HG03565 (cell line): ENCODE measurements around the gene CAB39.

Experiments used
- ATAC-seq: cut with Tn5 transposase; IDR thresholded peaks from one replicate; pipeline ENCODE4 v1.9.1; 2021; ENCODE audit warnings: mild to moderate bottlenecking, moderate library complexity; ENCODE audit not compliant: unreplicated experiment

Gene CAB39

DNA sequence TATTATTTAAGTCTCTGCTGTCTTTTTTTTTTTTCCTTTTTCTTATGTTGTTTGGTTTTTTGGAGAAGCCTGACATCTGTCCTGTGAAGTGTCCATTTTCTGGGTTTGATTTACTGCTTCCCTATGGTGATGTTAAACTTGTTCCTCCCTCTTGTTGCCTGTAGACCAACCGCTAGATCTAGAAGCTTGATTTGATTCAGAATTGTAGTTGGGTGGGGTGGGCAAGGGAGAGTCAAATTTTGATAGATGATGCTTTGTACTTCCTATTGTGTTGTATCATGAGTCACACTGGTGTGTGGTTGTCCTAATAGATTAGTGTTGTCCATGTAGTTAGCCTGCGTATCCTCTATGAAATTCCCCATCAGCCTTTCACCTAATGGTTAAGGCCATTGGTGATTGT lies 35.4 kb downstream of the CAB39 start:
- ATAC-seq = no peak

DNA sequence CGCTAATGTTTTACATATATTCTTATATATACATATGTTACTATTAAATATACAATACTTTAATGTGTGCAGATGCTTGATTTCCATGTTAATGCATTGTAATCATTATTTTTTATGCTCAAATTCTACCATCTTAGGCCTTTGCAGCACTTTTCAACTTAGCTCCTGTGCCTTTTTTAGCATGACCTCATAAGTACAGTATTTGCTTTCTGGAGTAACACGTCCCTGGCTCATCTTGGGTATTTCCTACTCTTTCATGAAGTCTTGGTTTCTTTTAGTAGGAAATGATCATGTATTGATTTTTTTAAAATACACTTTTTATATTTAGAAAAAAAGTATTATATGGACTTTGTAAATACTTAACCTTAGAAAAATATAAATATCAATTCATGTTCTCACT lies 36.5 kb downstream of the CAB39 start:
- no peak for ATAC-seq

DNA sequence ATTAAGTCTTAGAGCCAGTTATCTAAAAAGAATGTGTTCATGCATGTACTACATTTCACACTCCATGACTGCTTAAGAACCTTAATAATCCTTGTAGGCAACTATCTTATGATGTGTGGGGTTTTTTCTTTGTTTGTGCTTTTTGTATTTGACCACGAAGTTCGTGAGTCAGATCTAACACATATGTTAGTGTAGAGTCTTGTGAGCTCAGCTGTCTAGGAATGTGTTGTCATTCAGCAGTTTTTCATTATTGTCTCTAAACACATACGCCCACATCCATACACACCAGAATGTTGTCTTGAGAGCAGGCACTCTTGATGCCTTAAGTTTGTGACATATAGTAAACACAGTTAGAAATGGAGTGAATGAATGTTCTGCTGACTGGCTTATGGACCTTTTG lies 38.4 kb downstream of the CAB39 start:
- no peak for ATAC-seq

DNA sequence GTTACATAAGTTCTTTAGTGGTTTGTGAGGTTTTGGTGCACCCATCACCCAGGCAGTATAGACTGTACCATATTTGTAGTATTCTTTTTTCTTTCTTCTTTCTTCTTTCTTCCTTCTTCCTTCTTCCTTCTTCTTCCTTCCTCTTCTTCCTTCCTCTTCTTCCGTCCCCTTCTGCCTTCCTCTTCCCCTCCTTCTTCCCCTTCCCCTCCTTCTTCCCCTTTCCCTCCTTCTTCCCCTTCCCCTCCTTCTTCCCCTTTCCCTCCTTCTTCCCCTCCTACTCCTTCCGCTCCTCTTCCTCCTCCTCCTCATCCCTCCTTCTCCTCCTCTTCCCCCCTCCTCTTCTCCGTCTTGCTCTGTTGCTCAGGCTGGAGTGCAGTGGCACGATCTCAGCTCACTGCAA lies 41.6 kb downstream of the CAB39 start:
- no peak for ATAC-seq

DNA sequence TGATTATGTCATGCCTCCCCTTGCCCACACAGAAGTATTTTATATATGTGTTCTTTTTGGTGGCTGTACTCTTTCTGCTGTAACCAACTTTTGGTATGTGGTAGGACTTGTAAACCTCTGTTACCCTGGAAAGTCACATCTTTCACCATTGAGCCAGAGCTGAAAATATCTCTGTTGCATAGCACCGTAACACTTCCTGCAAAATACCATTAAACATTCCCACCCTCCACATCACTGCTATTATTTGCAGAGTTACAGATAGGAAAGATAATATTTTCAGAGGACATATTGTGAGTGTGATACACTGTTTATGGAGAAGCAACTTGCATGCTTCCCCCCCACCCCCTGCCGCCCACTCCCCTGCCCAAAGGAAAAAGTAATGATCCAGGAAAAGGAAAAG lies 44.8 kb downstream of the CAB39 start:
- no peak for ATAC-seq

DNA sequence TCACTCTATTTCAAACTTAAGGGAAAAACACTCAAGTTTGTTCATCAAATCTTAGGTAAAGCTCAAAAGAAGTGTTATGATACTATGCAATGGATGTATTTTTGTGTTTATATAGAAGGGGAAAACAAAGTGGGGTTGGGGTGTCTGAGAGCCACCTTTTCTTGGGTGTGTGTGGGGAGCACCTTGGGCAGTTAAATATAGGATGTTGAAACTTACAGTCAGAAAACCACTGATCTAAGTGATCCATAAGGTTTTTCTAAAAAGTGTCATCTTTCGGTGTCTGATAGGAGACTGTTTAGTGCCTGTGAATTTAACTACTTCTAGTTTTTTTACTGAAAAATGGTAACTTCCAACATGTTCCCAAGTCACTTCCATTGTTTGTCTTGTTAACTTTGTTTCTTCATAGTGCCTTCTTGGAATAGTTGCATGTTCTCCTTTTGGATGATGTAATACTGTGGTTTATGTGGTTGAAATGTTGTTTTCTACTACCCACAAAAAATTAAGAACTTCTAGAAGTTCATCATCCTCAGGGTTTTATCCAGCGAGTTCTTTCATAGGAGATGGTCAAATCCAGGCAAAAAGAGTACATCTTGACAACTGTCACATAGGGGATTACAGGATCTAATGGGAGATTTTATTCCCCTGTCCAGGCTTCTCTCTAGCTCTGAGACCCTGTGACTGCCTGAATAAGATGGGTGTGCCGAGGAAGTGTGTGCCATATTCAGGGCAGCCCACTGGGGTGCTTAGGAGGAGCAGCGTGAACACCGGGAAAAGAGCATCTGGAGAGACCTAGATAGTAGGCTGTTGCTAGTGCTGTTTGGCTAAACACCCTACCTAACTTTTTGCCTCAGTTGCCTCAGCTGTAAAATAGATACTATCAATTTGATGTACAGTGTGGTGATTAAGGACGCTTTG lies 46.2 kb downstream of the CAB39 start:
- no peak for ATAC-seq

DNA sequence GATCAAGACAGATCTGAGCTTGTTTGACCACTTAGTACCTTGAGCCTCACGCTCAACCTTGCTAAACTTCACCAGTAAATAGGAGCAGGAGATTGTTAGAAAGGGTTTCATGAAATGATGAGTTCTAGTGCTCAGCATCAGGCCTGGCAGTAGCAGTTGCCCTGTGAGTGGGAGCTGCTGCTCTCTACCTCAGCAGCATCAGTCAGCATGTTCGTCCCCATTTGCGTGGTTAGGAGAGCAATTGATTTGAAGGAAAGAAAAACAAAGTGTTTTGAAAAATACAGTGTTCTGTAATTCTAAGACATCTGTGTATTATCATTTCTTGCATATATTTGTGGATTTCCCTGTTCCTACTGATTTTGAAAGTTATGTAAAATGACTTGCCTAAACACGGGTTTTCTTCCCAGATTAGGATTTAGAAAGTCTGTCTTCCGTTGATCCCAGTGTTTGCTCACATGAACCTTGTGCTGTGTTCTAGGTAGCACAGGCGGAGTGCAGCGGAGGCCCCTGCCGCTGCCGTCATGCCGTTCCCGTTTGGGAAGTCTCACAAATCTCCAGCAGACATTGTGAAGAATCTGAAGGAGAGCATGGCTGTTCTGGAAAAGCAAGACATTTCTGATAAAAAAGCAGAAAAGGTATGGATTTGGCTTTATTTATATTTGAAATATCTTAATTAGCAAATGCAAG lies 47.0 kb downstream of the CAB39 start:
- ATAC-seq = no peak

DNA sequence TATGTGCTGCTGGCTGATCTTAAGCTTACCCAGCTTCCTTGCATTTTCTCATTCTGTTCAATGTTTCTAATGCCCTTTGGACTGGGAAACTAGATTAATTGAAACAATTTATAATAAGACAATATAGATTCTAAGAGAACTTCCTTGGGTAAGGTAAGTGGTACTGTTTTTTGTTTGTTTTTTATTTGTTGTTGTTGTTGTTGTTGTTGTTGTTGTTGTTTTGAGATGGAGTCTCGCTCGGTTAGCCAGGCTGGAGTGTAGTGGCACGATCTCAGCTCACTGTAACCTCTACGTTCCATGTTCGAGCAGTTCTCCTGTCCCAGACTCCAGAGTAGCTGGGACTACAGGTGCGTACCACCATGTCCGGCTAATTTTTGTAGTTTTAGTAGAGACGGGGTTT lies 49.1 kb downstream of the CAB39 start:
- ATAC-seq = no peak

DNA sequence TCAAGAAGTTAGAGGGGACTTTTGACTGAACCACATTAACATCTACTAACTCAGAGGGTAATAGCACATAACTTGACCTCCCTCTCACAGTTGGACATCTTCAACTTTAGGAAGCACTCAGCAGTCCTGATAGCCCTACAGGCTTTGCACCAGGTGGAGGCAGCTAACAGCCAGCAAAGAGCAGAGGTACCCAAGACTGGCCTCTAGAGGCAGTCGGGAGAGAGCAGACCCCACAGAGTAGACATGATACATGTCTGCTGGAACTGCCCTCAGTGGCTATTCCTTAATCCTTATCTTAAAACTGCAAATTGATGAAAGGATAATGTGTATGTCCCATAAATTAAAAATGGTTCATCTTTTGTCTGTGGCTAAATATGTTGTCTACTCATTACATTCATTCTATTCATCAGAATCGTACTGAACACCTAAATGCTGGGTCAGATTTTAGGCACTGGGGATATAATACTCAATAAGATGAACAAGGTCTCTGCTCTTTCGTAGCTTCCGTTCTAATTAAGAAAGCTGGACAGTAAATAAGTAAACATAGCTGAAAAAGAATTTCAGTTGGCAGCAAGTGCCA lies 49.8 kb downstream of the CAB39 start:
- ATAC-seq = peak; percentile 78

DNA sequence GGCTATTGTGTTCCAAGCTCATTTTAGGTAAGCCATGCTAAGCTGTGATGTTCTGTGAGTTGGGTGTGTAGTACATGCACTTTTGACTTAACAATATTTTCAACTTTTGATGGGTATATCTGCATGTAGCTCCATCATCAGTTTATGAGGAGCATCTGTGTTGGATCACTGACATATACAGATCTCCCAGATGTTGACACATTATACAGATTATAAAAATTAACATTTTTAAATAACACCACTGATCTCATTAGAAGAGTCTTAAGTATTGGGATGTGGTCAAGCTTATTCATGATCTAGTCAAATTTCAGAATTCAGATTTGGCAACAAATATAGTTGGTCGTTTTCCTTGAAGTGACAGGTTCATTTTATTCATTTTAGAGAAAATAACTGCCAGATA lies 51.7 kb downstream of the CAB39 start:
- no peak for ATAC-seq

DNA sequence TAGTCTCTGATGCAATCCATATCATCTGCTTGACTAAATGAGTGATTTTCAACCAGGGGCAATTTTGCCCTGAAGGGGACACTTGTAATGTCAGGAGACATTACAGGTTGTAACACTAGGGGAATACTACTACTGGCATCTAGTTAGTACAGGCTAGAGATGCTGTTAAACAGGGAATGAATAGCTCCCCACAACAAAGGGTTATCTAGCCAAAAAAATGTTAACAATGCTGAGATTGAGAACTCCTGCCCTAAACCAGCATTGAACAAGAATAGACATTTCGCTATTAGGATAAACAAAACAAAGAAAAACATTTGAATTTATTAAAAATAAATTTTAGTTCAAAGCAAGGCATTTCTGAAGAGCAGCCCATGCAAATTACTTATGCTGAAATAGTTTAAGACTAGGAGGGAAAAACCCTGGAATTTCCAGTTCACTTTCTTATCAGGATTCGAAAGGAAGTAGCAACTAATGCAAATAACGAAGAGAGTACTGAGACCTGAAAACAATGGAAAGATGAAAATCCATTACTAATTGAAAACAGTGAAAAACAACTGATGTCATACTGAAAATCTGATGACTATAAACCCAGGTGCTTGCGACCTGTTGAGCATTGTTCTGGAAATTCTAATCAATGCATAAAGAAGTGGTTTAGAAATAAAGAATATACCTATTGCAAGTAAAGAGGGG lies 53.1 kb downstream of the CAB39 start:
- ATAC-seq = no peak

DNA sequence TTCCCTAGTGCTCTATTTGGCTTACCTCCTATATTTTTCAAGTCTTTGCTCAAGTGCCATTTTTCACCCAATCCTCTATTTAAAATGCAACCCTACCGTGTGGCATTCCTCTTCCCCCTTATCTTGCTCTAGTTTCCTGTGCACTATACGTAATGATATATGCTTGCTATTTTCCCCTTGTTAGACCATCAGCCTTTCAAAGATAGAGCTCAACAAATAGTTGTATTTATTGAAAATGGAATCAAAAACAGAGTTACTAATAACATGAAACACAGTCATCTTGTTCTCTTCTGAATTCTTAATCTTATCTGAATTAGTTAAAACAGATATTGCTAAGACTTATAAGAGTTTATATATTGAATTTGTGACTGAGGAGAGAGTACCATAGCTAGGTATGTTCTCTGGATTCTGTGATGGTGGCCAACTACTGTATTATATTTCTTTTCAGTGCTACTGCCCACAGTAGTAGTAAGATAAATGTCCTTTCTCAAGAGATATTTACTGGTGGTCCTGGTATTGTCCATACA lies 55.3 kb downstream of the CAB39 start:
- ATAC-seq = no peak

DNA sequence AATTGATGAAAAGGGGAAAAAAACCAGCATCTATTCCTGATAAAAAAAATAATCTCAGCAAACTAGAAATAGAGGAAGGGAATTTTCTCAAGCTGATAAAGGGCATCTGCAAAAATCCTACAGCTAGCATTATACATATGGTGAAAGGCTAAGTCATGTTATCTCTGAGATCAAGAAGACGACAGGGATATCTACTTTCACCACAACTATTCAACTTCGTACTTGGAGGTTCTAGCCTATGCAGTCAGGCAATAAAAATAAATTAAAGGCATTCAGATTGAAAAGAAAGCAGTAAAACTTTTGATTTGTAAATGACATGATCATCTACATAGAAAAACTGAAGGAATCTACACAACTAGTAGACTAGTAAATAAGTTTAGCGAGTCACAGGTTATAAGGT lies 58.2 kb downstream of the CAB39 start:
- no peak for ATAC-seq

DNA sequence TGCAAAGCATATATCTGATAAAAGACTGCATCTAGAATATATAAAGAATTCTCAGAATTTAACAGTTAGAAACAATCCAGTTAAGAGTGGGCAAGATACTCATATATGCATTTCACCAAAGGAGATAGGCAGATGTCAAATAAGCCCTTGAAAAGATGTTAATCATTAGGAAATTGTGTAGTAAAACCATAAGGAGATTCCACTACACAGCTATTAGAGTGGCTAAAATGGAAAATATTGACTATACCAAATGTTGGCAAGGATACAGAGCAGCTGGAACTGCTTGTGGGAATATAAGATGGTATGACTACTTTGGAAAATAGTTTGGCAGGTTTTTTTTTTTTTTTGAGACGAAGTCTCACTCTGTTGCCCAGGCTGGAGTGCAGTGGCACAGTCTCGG lies 59.5 kb downstream of the CAB39 start:
- ATAC-seq = no peak

DNA sequence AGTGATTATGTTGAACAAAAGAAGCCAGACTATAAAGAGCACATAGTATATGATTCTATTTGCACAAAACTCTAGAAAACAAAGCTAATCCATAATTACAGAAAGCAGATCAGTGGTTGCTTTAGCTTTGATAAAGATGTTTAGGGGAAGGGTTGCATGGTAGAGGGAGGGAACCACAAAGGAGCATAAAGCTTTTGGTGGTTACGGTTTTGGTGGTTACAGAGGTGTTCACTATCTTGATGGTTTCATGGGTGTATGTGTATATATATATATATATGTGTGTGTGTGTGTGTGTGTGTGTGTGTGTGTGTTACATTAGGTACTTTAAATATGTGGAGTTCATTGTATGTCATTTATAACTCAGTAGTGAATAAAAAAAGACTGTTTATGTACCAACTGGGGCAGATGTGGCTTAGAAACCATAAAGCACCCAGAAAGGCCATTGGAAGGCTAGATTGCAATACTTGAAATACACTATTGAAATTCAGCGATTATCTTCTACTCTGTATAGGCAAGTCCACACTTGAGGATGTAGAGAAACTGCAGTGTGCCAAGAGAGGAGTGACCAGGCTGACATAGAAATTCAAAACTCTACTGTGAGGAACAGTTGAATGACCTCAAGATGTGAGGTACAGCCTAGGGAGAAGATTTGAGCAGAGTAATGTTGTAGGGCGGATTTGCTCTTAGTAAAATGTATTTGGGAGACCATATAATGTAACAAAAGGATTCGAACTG lies 60.6 kb downstream of the CAB39 start:
- ATAC-seq = no peak

DNA sequence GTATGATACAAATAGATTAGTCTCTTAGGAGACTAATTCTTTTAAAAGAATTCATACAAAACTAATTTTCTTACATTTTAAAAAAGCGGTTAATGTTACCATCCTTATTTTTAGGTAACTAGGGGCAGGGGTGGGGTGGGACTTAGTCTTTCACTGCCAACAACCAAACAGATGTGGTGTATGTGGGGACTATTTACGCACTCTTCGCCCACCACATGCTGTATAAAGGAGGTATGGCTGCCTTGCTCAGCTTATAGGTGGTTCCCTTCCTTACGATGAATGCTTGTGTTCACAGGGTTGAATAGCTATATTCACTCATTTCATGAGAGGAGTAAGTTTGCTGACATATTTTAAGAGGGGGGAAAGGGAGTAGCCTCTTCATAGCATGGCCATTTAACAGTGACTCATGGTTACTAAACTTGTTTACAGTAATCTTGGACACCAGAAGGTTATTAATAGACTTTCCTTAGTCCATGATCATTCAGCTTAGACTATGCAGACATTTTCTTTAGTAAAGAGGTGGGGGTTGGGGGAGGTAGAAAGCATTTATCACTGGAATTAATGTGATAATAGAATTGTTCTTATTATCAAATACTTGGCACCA lies 61.8 kb downstream of the CAB39 start:
- ATAC-seq = no peak

DNA sequence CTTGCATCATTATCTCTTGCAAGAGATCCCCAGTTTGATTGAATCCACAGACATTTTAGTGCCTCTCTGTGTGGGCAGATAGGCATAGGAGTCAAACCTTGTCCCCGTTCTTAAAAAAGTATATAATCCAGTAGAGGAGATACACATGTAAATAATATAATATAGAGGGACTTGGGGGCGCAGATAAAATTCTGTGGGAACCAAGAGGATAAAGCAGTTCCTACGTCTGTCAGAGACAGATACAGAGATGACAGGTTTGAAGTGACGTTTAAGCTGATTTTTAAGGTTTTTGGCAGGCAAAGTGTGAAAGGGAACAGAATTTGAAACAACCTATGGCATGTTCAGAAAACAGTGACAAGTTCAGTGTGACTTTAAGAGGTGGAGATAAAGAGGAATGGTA lies 63.1 kb downstream of the CAB39 start:
- ATAC-seq = no peak

DNA sequence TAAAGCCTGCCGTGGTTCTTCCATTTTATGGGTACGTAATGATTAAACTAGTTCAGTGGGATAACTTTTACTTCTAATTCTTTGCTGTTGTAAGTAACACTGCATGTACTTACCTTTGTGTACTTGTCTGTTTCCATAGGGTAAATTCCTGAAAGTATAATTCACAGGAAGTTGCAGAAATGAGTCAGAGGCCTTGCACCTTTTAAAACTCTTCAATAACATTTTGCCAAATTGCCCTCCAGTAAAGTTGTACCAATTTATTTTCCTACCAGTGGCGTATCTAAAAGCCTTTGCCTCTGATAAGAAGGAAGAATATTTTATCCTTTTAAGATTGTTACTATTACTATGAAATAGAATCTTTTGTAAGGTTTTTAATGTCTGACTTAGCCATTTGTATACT lies 65.1 kb downstream of the CAB39 start:
- ATAC-seq = no peak

DNA sequence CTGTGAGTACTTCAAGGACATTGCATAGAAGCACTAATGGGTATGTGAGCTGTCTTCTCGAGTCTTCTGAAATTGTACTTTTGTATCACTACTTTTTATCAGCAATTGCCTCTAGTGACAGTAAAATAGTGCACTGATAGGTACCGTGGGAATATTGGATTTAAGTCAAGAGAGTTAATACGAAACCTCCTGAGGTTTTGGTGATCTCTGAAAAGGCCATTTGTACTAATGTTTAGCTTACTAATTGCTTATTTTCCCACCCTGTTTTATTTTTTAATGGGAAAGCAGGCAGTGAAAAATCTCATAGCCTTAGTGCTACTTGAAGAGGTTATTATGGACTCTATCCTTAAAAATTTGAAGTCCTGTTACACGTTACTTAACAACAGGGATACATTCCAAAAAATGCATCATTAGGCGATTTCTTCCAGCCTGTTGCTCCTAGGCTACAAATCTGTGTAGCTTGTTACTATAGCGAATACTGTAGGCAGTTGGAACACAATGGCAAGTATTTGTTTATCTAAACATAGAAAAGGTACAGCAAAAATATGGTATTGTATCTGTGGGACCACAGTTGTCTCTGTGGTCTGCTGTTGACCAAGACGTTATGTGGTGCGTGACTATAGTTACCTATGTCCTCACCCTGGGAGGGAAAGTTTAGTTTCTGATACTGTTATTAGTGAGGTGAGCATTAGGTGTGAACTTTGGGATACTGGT lies 65.9 kb downstream of the CAB39 start:
- ATAC-seq = peak; percentile 72
